IPS DF 4.7 (cell line): ENCODE measurements around the gene COL4A2.

Experiments used
- DNase-seq: peaks from one replicate; pipeline ENCODE4 v3.0.0-alpha.2; 2013; ENCODE audit warnings: low spot score; ENCODE audit errors: extremely low read depth

The COL4A2 gene

GRCh38 chr13:110556224-110556606, 249.1 kb downstream of the COL4A2 start:
- no peak for DNase-seq

GRCh38 chr13:110557082-110557481, 250.0 kb downstream of the COL4A2 start:
- DNase-seq = no peak

GRCh38 chr13:110557610-110558305, 250.7 kb downstream of the COL4A2 start:
- DNase-seq = no peak

- no peak for DNase-seq
Measured at GRCh38 chr13:110559429-110559943, 252.4 kb downstream of the COL4A2 start.

DNA sequence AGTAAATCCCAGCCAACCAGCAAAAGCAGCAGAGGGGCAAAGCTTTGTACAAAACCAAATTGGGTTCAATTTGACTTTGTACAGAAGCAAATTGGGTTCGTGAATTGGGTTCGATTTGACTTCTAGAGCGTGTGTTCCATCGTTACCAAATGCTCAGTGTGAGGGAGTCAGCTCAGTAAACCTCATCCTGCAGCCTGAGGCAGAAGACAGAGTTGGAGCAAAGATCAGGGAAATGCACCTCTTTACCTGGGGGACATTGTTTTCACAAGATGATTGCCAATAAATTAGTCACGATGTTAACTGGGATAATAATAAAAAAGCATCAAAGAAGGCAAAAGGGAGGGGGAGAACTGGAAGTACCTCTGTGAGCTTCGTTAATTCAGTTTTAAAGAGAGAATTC, 252.9 kb downstream of the COL4A2 start:
- DNase-seq = no peak

GRCh38 chr13:110560601-110561343, 253.7 kb downstream of the COL4A2 start:
- no peak for DNase-seq

GRCh38 chr13:110561344-110562035, 254.4 kb downstream of the COL4A2 start, which contains the start of gene RAB20:
RAB20 (minus strand) TSS chr13:110561722; CDS start chr13:110561519, 203 bp downstream.
- DNase-seq = no peak

DNA sequence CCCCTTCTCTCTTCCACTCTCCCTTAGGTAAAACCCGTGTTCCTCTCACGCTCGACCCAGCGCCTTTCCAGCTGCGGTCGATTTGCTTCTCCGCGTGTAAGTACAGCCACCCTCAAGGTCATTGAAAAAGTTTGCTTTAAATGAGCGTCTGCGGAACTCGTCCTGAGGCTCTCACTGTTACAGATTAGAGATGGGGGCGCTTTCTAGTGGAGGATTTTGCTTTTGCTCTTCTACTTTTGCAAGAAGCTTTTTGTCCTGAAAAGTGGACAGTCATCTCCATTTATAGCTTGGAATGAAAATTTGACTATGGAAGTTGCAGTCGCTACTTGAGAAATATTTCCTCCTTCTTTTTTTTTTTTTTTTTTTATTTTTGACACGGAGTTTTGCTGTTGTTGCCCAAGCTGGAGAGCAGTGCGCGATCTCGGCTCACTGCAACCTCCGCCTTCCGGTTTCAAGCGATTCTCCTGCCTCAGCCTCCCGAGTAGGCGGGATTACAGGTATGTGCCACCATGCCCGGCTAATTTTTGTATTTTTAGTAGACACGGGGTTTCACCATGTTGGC, 255.0 kb downstream of the COL4A2 start:
- DNase-seq = no peak
